Hindlimb muscle (tissue), 1 donor: Measurements from ENCODE around the gene LILRA5. TPM values are rescaled to one million over a fixed set of nuclear protein-coding genes. Genes with fewer than 3 reads are reported as not detected.
"Not testable (repeated sequence)": the region's sequence is repeated elsewhere in the genome, so short reads cannot be mapped to it uniquely, and the experiment has no call there.

Source experiments
- DNase-seq: peaks from one replicate; pipeline ENCODE4 v3.0.0-alpha.2; 2013
- polyA plus RNA-seq: library from polyadenylated mRNA; unstranded; fragments of 120-200 nt; gene quantifications from one replicate; pipeline ENCODE4 v1.2.1, GENCODE V29; 2013; ENCODE audit not compliant: insufficient read length

Gene LILRA5
- polyA plus RNA-seq, 1 donor, result 0.56 TPM

GRCh38 chr19:54333586-54334298, 20.8 kb upstream of the LILRA5 start:
- DNase-seq, result no peak

GRCh38 chr19:54332149-54332548, 19.2 kb upstream of the LILRA5 start:
- DNase-seq, result no peak

GRCh38 chr19:54331626-54332025, 18.7 kb upstream of the LILRA5 start:
- DNase-seq, result no peak

GRCh38 chr19:54329476-54330165, 16.7 kb upstream of the LILRA5 start:
- DNase-seq, result no peak

GRCh38 chr19:54328781-54329180, 15.8 kb upstream of the LILRA5 start:
- DNase-seq, result not testable (repeated sequence)

- DNase-seq, result no peak
These were observed 12.7 kb upstream of the LILRA5 start for GRCh38 chr19:54325631-54326030.

GRCh38 chr19:54325194-54325621, 12.2 kb upstream of the LILRA5 start:
- DNase-seq, result no peak

- no peak for DNase-seq
These were observed 11.1 kb upstream of the LILRA5 start for GRCh38 chr19:54324071-54324470.

GRCh38 chr19:54322934-54323333, 10.0 kb upstream of the LILRA5 start:
- not testable (repeated sequence) for DNase-seq

GRCh38 chr19:54322295-54322694, 9.3 kb upstream of the LILRA5 start:
- DNase-seq, result not testable (repeated sequence)

GRCh38 chr19:54319892-54320670, 7.1 kb upstream of the LILRA5 start:
- no peak for DNase-seq

- DNase-seq, result no peak
These were observed 6.1 kb upstream of the LILRA5 start for GRCh38 chr19:54319049-54319448.

- DNase-seq, result no peak
These were observed 4.9 kb upstream of the LILRA5 start for GRCh38 chr19:54317965-54318240.

- DNase-seq, result no peak
These were observed 4.4 kb upstream of the LILRA5 start for GRCh38 chr19:54317108-54317964.

GRCh38 chr19:54316746-54317107, 3.8 kb upstream of the LILRA5 start:
- DNase-seq, result no peak

- no peak for DNase-seq
These were observed 3.0 kb upstream of the LILRA5 start for GRCh38 chr19:54315956-54316355.

GRCh38 chr19:54312011-54312410, 955 bp downstream of the LILRA5 start:
- DNase-seq, result no peak

- no peak for DNase-seq
These were observed 1.5 kb downstream of the LILRA5 start for GRCh38 chr19:54311486-54311885.

GRCh38 chr19:54310543-54310942, 2.4 kb downstream of the LILRA5 start:
- no peak for DNase-seq

- DNase-seq, result no peak
These were observed 3.2 kb downstream of the LILRA5 start for GRCh38 chr19:54309811-54310210.

- DNase-seq, result no peak
These were observed 5.5 kb downstream of the LILRA5 start for GRCh38 chr19:54307389-54308020.

GRCh38 chr19:54305141-54305540, 7.8 kb downstream of the LILRA5 start:
- no peak for DNase-seq
